ENCODE data around the gene DLX4. TPM values are rescaled to one million over a fixed set of nuclear protein-coding genes. Genes with fewer than 3 reads are reported as not detected.

Gene DLX4
- total and polyA plus RNA-seq, 2 of the 4 experiments (the other 2 are of a cell fraction): not detected

DNA sequence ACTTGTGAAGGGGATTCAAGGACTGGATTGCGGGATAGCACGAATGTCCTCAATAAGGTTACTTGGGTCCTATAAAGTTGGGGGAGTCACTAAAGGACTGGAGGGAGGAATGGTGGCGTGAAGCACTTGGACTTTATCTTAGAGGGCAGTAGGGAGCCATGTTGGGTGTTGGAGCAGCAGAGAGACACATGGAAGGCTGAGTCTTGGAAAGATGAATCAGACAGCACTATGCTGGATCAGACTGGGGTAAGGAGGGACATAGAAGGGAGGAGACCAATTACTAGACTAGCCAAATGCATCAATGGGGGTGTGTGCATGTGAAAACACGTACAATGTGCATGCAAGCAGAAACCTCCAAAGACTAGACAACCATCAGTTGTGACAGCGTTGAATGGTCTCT lies 26.0 kb upstream of the DLX4 start:
- H3K9me3 ChIP-seq (ENCODE audit: control insufficient read depth, insufficient read depth, low read length): no peaks in the 10 kb centered on the region
- H2BK5ac ChIP-seq (ENCODE audit: low read depth, low read length, poor library complexity, severe bottlenecking): no peak overlapping the region
- TF ChIP-seq MAFK (IDR thresholded peaks at IDR 0.05; ENCODE audit: low read depth, low read length) (no peak), SMC3 (IDR thresholded peaks at IDR 0.05; ENCODE audit: low read depth, low read length) (no peak), CHD1 (IDR thresholded peaks at IDR 0.05; ENCODE audit: low read depth, low read length) (no peak), RAD21 (IDR thresholded peaks at IDR 0.05; ENCODE audit: low read length) (no peak), CEBPB (IDR thresholded peaks at IDR 0.05; ENCODE audit: low read depth, low read length) (no peak), RCOR1 (IDR thresholded peaks at IDR 0.05; ENCODE audit: insufficient replicate concordance, low read length) (no peak), MXI1 (IDR thresholded peaks at IDR 0.05; ENCODE audit: borderline replicate concordance, low read depth, low read length) (no peak), POLR2A (IDR thresholded peaks at IDR 0.05; ENCODE audit: low read depth, low read length) (no peak), BHLHE40 (IDR thresholded peaks at IDR 0.05; ENCODE audit: low read depth, low read length) (no peak)
- TF ChIP-seq, protein P1, sequence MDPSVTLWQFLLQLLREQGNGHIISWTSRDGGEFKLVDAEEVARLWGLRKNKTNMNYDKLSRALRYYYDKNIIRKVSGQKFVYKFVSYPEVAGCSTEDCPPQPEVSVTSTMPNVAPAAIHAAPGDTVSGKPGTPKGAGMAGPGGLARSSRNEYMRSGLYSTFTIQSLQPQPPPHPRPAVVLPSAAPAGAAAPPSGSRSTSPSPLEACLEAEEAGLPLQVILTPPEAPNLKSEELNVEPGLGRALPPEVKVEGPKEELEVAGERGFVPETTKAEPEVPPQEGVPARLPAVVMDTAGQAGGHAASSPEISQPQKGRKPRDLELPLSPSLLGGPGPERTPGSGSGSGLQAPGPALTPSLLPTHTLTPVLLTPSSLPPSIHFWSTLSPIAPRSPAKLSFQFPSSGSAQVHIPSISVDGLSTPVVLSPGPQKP (IDR thresholded peaks at IDR 0.05; ENCODE audit: borderline replicate concordance, low read depth, low read length): no peak
- TF ChIP-seq, protein P2, sequence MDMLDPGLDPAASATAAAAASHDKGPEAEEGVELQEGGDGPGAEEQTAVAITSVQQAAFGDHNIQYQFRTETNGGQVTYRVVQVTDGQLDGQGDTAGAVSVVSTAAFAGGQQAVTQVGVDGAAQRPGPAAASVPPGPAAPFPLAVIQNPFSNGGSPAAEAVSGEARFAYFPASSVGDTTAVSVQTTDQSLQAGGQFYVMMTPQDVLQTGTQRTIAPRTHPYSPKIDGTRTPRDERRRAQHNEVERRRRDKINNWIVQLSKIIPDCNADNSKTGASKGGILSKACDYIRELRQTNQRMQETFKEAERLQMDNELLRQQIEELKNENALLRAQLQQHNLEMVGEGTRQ (IDR thresholded peaks at IDR 0.05; ENCODE audit: low read depth, low read length): no peak
- TF ChIP-seq, protein P3, sequence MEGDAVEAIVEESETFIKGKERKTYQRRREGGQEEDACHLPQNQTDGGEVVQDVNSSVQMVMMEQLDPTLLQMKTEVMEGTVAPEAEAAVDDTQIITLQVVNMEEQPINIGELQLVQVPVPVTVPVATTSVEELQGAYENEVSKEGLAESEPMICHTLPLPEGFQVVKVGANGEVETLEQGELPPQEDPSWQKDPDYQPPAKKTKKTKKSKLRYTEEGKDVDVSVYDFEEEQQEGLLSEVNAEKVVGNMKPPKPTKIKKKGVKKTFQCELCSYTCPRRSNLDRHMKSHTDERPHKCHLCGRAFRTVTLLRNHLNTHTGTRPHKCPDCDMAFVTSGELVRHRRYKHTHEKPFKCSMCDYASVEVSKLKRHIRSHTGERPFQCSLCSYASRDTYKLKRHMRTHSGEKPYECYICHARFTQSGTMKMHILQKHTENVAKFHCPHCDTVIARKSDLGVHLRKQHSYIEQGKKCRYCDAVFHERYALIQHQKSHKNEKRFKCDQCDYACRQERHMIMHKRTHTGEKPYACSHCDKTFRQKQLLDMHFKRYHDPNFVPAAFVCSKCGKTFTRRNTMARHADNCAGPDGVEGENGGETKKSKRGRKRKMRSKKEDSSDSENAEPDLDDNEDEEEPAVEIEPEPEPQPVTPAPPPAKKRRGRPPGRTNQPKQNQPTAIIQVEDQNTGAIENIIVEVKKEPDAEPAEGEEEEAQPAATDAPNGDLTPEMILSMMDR (conservative IDR thresholded peaks at IDR 0.05; ENCODE audit: low read depth, low read length): no peak
- no peak overlapping the region for H2AK5ac ChIP-seq (ENCODE audit: low read depth, low read length)
- H4K20me1 ChIP-seq (ENCODE audit: insufficient read depth, low read length): no peaks in the 10 kb centered on the region
- dilution Hi-C loops (cut with HindIII; ENCODE audit: low sequenced_read_pairs, unreplicated experiment): no loop called here
- no peaks in the 10 kb centered on the region for H3K4me1 ChIP-seq (ENCODE audit: control insufficient read depth, insufficient read depth, low read length)
- H2BK20ac ChIP-seq (ENCODE audit: low read depth, low read length): no peak overlapping the region
- peaks cover 83% of the 10 kb centered on the region for H3K27me3 ChIP-seq (ENCODE audit: control insufficient read depth, insufficient read depth, low read length)
- H3K27ac ChIP-seq (ENCODE audit: insufficient read depth, low read length): no peak overlapping the region
- H4K5ac ChIP-seq (ENCODE audit: low read depth, low read length): no peak overlapping the region
- H2AFZ ChIP-seq (replicated peaks; ENCODE audit: low read length, poor library complexity): no peak overlapping the region
- CTCF ChIA-PET: interaction anchor here (2.1 kb wide), 1 partner anchor 9 kb away, joined by 8 read pairs; no protein-coding TSS in a partner anchor
- no peak overlapping the region for H2AK9ac ChIP-seq (replicated peaks; ENCODE audit: low read depth, low read length, poor library complexity)
- H3K23ac ChIP-seq (ENCODE audit: low read depth, low read length): no peak overlapping the region
- H3K4ac ChIP-seq (ENCODE audit: low read depth, low read length): no peak overlapping the region
- in situ Hi-C loops (cut with MboI; ENCODE audit: low sequenced_read_pairs): no loop called here
- no peaks in the 10 kb centered on the region for H3K79me1 ChIP-seq (ENCODE audit: low read depth in 1 of 2, low read length in 2 of 2)
- no peaks in the 10 kb centered on the region for H3K36me3 ChIP-seq (ENCODE audit: control insufficient read depth, insufficient read depth, low read length)
- H3K14ac ChIP-seq (replicated peaks; ENCODE audit: low read depth, low read length): no peak overlapping the region
- intact Hi-C loops (cut with micrococcal nuclease): no loop called here
- H3K9ac ChIP-seq (ENCODE audit: low read depth, low read length): no peak overlapping the region
- DNase-seq: no peak
- no peak overlapping the region for H4K91ac ChIP-seq (ENCODE audit: insufficient read depth, low read depth, low read length)
- no peak overlapping the region for H3K18ac ChIP-seq (ENCODE audit: low read depth, low read length)
- H3K4me2 ChIP-seq (ENCODE audit: low read depth, low read length): no peak overlapping the region
- BruUV-seq (replicated peaks): no TSS peak
- H3K9me1 ChIP-seq (ENCODE audit: insufficient read depth, low read length): no peaks in the 10 kb centered on the region
- no peak for ATAC-seq (ENCODE audit: low read depth)
- POLR2A ChIA-PET (ENCODE audit: unreplicated experiment): no interaction called here
- no peak overlapping the region for H2BK15ac ChIP-seq (ENCODE audit: low read depth, low read length)
- no peak overlapping the region for H3K4me3 ChIP-seq (ENCODE audit: insufficient read depth, low read depth, low read length)
- H4K8ac ChIP-seq (ENCODE audit: low read depth in 2 of 2, low read length in 2 of 2): no peak overlapping the region
- no peak overlapping the region for H2BK120ac ChIP-seq (ENCODE audit: low read depth, low read length)
- 50% methylated on average over 3 of the region's 5 CpGs; no CpG with 5 or more reads in 1 of the 2 experiments for WGBS, 2 experiments (ENCODE audit: extremely low coverage in 2 of 2, insufficient read length in 1 of 2)
- H3K56ac ChIP-seq (ENCODE audit: extremely low read depth, insufficient read depth, low read length): no peak overlapping the region

Data from IMR-90 (cell line).